GM12892 (cell line): ENCODE data around the gene NAP1L4.

ENCODE experiments used
- DNase-seq: peaks from one replicate; pipeline ENCODE4 v3.0.0; 2011; ENCODE audit not compliant: insufficient read length
- FAIRE-seq: peaks from 2 replicates; lab custom pipeline; 2011; peaks lifted over from hg19 to GRCh38; lab: Jason Lieb, UNC
- POLR2A ChIP-seq: IDR thresholded peaks from 2 replicates; pipeline ENCODE4 v1.6.1; 2011; ENCODE audit warnings: low read depth, low read length, control low read depth
- POLR2AphosphoS5 ChIP-seq: IDR thresholded peaks from 2 replicates; pipeline ENCODE4 v1.6.1; 2011; ENCODE audit warnings: low read depth, low read length, control low read depth
- TAF1 ChIP-seq: IDR thresholded peaks from 2 replicates; pipeline ENCODE4 v1.6.1; 2011; ENCODE audit warnings: low read depth, mild to moderate bottlenecking, control low read depth, low read length, borderline replicate concordance

NAP1L4 gene

GRCh38 chr11:2989006-2989405 is 3.1 kb downstream of the NAP1L4 start:
- TF ChIP-seq POLR2AphosphoS5 (no peak), POLR2A (no peak), TAF1 (no peak)
- FAIRE-seq (no peak), DNase-seq (no peak)

- FAIRE-seq (no peak), DNase-seq (no peak)
- no peak for TF ChIP-seq POLR2A
- TF ChIP-seq POLR2AphosphoS5, result no peak
- TF ChIP-seq TAF1, result no peak
Measured at GRCh38 chr11:2987881-2988861, 4.0 kb downstream of the NAP1L4 start.

- TF ChIP-seq TAF1 (no peak), POLR2A (no peak)
- no peak for DNase-seq
- FAIRE-seq, result no peak
Measured at GRCh38 chr11:2983908-2984307, 8.2 kb downstream of the NAP1L4 start.

- no peak for DNase-seq
- FAIRE-seq, result no peak
- TF ChIP-seq POLR2A, result no peak
- no peak for TF ChIP-seq TAF1
- no peak for TF ChIP-seq POLR2AphosphoS5
Measured at GRCh38 chr11:2982214-2982613, 9.9 kb downstream of the NAP1L4 start.

- TF ChIP-seq TAF1, result no peak
- no peak for TF ChIP-seq POLR2A
- no peak for TF ChIP-seq POLR2AphosphoS5
- FAIRE-seq, result no peak
Measured at GRCh38 chr11:2981130-2981529, 11.0 kb downstream of the NAP1L4 start.

GRCh38 chr11:2980168-2980840 is 11.8 kb downstream of the NAP1L4 start:
- FAIRE-seq, result no peak
- no peak for DNase-seq
- TF ChIP-seq POLR2AphosphoS5 (no peak), POLR2A (no peak), TAF1 (no peak)

More at GRCh38 chr11:2981130-2981529, 11.0 kb downstream of the NAP1L4 start:
- no peak for DNase-seq

GRCh38 chr11:2977113-2977512 is 15.0 kb downstream of the NAP1L4 start:
- TF ChIP-seq POLR2A, result no peak
- TF ChIP-seq TAF1, result no peak
- no peak for TF ChIP-seq POLR2AphosphoS5
- DNase-seq, result no peak
- FAIRE-seq, result no peak

GRCh38 chr11:2976294-2977063 is 15.7 kb downstream of the NAP1L4 start:
- no peak for DNase-seq
- no peak for FAIRE-seq
- TF ChIP-seq TAF1 (no peak), POLR2A (0 out of 2 replicates have a peak, but pooled peaks have one; percentile 6), POLR2AphosphoS5 (no peak; the same call in 1 of the 2 replicates)

- no peak for TF ChIP-seq POLR2A
- TF ChIP-seq POLR2AphosphoS5, result no peak
- no peak for TF ChIP-seq TAF1
- no peak for DNase-seq
- FAIRE-seq, result peak; percentile 89
Measured at GRCh38 chr11:2975594-2975993, 16.5 kb downstream of the NAP1L4 start.

- FAIRE-seq (no peak), DNase-seq (no peak)
- TF ChIP-seq POLR2A (no peak), TAF1 (no peak), POLR2AphosphoS5 (no peak)
Measured at GRCh38 chr11:2974272-2974671, 17.9 kb downstream of the NAP1L4 start.

GRCh38 chr11:2968341-2968900 is 23.7 kb downstream of the NAP1L4 start:
- no peak for FAIRE-seq
- no peak for DNase-seq
- TF ChIP-seq POLR2AphosphoS5 (no peak), TAF1 (no peak), POLR2A (no peak)
